Left ventricle myocardium superior (tissue), 1 donor: ENCODE data around the gene USP36. TPM values are rescaled to one million over a fixed set of nuclear protein-coding genes. Genes with fewer than 3 reads are reported as not detected.

Experiments
- ATAC-seq: fragments of 200-7000 bp; cut with Tn5 transposase; one replicate; pipeline ENCODE4 v1.9.1; 2020; ENCODE audit warnings: mild to moderate bottlenecking, moderate library complexity
- DNase-seq: peaks from one replicate; pipeline ENCODE4 v3.0.0-alpha.2; 2020
- intact Hi-C: fragments of 100-400 bp; cut with micrococcal nuclease; formaldehyde crosslinking; loops from one replicate; pipeline ENCODE4 v1.11.0; 2022
- total RNA-seq: library from RNA; stranded (reverse); fragmentation: NEBNext Ultra II Directional; extraction: Animal tissue kit (Norgen Biotek cat#: 25700); gene quantifications from one replicate; pipeline ENCODE4 v1.2.1, GENCODE V29; 2021
- donor health status: DM: no; HTN: yes; CAD: no; lungs with severe emphysema.

Gene USP36
- total RNA-seq, 1 donor from 2014 or later: 24.7 TPM

- ATAC-seq: peak; percentile 32
- intact Hi-C loops: no loop called here
- peak; percentile 32 for DNase-seq
These were observed 41.7 kb downstream of the USP36 start for GRCh38 chr17:78798695-78799559.

DNA sequence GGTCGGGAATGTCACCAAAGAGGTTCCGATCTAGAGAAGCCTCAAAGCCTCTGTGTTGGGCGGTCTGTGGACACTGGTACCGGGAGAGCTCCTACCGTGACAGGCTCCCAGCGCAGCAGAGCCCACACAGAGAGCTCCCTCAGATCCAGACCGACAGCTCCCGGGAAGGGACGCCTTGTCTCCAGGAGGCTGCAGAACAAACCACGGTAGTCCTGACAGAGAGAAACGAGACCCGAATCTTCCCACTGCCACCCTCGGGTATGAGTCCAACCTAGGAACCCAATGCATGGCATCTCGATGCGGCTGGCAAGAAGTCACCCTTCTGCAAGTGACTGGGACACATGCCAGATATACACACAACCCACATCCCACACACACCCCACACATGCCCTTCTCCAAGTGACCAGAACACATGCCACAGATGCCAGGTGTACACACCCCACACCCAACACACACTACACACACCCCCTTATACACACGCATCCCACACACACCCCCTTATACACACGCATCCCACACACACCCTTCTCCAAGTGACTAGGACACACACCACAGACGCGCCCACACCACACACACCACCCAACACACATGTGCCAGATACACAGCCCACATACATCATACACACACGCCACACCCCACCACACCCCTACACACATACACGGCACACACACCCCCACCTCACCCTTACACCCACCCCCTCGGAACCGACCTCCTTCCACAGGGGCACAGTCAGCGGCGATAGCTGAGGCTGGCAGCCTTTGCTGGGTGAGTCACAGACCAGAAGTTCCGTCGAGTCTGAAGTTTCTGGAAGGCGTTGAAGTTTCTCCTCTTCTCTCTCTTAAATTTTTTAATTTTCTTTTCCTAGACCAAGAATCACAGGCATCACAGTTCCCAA, 42.7 kb downstream of the USP36 start:
- ATAC-seq (no peak), DNase-seq (peak; percentile 17)
- intact Hi-C loops: no loop called here

DNA sequence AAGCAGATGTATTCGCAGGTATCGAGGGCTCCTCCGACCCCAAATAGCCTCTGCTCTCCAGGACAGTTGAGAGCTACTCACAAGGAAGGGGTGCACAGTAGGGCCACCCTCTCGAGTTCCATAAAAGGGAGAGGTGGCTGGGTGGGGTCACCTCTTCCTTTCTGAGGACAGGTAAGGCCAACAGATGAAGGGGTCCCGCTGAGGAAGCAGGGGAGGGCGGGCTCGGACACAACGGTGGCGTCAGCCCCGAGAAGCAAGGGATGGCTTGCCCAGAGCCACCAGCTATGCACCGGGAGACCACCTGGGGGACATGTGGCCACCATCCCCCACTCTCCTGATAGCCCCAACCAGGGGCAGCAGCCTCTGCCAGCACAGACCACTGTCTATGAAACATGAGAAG, 43.4 kb downstream of the USP36 start:
- intact Hi-C loops: no loop called here
- DNase-seq: peak; percentile 21
- no peak for ATAC-seq

DNA sequence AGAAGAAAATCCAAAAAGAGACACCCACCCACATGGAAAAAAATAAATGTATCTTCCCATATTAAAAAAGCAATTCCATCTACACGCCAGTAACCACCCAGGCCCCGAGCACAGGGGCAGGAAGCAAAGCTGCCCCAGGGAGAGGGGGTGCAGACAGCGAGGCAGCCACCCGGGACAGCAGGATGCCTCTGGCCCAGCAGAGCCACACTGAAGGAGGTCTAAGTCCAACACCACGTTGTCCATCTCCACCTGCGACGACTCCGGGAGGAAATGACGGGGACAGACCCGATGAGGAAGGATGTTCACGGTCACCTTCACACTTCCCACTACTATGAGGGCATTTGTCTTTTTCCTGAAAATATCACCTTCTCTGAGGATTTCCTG, 44.1 kb downstream of the USP36 start:
- ATAC-seq (no peak), DNase-seq (no peak)
- intact Hi-C loops: no loop called here

DNA sequence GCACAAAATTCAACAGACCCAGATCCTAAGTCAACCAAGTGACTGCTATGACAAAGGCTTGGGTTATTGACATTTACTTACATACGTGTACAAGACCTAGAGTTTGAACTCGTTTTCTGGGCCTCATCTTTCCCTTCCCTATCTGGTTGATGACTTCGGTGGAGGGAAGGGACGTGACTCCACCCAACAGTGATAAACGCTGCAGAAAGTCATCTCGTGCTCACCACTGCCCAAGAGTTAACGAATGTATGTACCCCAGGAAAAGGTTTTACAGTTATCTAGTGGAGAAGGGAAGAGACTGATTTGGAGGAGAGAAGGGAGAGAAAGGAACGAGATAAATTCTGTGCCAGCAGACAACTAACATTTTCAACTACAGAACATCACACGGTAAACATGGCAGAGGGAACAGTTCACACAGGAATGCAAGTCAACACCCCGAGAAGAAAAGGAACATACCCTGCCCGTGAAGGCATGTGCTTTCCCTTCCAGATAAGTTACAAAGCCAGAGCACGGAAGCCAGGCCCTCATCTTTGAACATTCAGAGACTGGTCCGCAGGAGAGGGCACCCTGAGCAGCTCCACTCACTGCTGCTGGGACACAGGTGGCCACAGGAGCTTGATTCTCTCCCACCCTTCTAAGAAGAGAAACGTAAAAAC, 44.6 kb downstream of the USP36 start:
- ATAC-seq (peak; percentile 78), DNase-seq (no peak)
- intact Hi-C loops: no loop called here

GRCh38 chr17:78794864-78795640, 45.6 kb downstream of the USP36 start:
- ATAC-seq (no peak), DNase-seq (no peak)
- intact Hi-C loops: no loop called here

GRCh38 chr17:78794399-78794798, 46.2 kb downstream of the USP36 start:
- intact Hi-C loops: no loop called here
- ATAC-seq (no peak), DNase-seq (no peak)

- DNase-seq (no peak), ATAC-seq (no peak)
- intact Hi-C loops: no loop called here
These were observed 46.6 kb downstream of the USP36 start for GRCh38 chr17:78793968-78794367.

- DNase-seq (no peak), ATAC-seq (no peak)
- intact Hi-C loops: no loop called here
These were observed 47.2 kb downstream of the USP36 start for GRCh38 chr17:78793415-78793814.

- intact Hi-C loops: no loop called here
- DNase-seq: no peak
- no peak for ATAC-seq
These were observed 48.5 kb downstream of the USP36 start for GRCh38 chr17:78791840-78792709.

- no peak for ATAC-seq
- no peak for DNase-seq
- intact Hi-C loops: no loop called here
These were observed 50.1 kb downstream of the USP36 start for GRCh38 chr17:78790552-78790951.

DNA sequence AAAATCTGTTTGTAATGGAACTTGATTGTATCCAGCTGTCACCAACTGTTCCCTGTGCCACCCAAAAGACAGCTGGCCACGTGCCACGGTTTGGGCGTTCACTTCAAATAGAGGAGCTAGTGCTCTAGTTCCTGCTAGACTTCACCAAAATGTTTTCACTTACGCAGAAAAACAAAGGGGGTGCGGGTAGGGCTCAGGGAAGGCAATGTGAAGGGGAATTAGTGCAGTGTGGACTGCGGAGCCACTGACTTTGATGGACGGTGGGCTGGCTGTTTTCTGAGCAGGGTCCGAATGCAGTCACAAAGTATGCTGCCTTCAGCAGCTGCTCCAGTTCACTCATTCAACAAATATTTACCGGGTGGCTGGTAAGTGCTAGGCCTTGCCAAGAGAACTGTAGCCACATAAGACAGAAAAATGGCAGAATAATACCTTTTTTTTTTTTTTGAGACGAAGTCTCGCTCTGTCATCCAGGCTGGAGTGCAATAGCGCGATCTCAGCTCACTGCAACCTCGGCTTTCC, 50.9 kb downstream of the USP36 start:
- intact Hi-C loops: no loop called here
- DNase-seq: peak; percentile 92
- ATAC-seq: peak; percentile 68

GRCh38 chr17:78789149-78789662, 51.4 kb downstream of the USP36 start:
- intact Hi-C loops: no loop called here
- ATAC-seq (peak; percentile 49), DNase-seq (no peak)

GRCh38 chr17:78788451-78788850, 52.2 kb downstream of the USP36 start:
- no peak for ATAC-seq
- intact Hi-C loops: no loop called here
- DNase-seq: no peak

DNA sequence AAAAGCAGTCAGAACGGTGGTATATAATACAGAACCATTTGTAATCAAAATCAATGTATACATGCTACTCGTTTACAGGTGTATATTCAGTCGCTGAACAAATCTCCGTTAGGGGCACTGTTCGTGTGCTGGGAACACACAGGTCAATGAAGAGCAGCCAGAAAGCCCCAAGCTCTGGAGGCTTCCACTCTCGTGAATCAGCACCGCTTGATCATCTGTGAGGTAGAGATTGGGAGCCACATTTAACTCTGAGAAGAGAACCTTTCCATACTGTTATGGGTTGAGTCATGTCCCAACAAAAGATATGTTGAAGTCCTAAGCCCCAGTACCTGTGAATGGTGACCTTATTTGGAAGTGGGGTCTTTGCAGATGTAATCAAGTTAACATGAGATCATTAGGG, 53.2 kb downstream of the USP36 start:
- DNase-seq (no peak), ATAC-seq (no peak)
- intact Hi-C loops: no loop called here

GRCh38 chr17:78785663-78786057, 55.0 kb downstream of the USP36 start:
- ATAC-seq (no peak), DNase-seq (no peak)
- intact Hi-C loops: no loop called here

- intact Hi-C loops: no loop called here
These were observed 55.5 kb downstream of the USP36 start for GRCh38 chr17:78785011-78785662.

More at GRCh38 chr17:78785011-78785662, 55.5 kb downstream of the USP36 start:
- no peak for ATAC-seq
- DNase-seq: no peak
